Stimulated activated naive CD8-positive, alpha-beta T cell treated with anti-CD3 and anti-CD28 coated beads, Interleukin-15, amount 100 ng/mL, for 72 hours (primary cell): ENCODE data around the gene MAL.

Source experiments
- ATAC-seq: fragments of 150-1000 bp; cut with Tn5 transposase; 2 replicates; pipeline ENCODE4 v1.10.0; 2021; ENCODE audit warnings: mild to moderate bottlenecking, moderate library complexity
- DNase-seq, 2 donors: peaks; one replicate each; pipeline ENCODE4 v3.0.0; 2021 to 2022
- H3K27ac Mint-ChIP-seq, 2 donors: one replicate each; pipeline ENCODE4 v1.8.0; 2022; ENCODE audit warnings: mild to moderate bottlenecking in 2 of 2, mixed read lengths in 2 of 2, moderate library complexity in 2 of 2
- H3K27me3 Mint-ChIP-seq: one replicate; pipeline ENCODE4 v1.8.0; 2022; ENCODE audit warnings: mixed read lengths
- H3K4me1 Mint-ChIP-seq: one replicate; pipeline ENCODE4 v1.8.0; 2022; ENCODE audit warnings: mild to moderate bottlenecking, mixed read lengths
- H3K4me3 Mint-ChIP-seq, 2 donors: one replicate each; pipeline ENCODE4 v1.8.0; 2022; ENCODE audit warnings: mild to moderate bottlenecking in 2 of 2, mixed read lengths in 2 of 2, moderate library complexity in 1 of 2
- H3K9me3 Mint-ChIP-seq, 2 donors: one replicate each; pipeline ENCODE4 v1.8.0; 2022; ENCODE audit warnings: mixed read lengths in 2 of 2

The MAL gene

DNA sequence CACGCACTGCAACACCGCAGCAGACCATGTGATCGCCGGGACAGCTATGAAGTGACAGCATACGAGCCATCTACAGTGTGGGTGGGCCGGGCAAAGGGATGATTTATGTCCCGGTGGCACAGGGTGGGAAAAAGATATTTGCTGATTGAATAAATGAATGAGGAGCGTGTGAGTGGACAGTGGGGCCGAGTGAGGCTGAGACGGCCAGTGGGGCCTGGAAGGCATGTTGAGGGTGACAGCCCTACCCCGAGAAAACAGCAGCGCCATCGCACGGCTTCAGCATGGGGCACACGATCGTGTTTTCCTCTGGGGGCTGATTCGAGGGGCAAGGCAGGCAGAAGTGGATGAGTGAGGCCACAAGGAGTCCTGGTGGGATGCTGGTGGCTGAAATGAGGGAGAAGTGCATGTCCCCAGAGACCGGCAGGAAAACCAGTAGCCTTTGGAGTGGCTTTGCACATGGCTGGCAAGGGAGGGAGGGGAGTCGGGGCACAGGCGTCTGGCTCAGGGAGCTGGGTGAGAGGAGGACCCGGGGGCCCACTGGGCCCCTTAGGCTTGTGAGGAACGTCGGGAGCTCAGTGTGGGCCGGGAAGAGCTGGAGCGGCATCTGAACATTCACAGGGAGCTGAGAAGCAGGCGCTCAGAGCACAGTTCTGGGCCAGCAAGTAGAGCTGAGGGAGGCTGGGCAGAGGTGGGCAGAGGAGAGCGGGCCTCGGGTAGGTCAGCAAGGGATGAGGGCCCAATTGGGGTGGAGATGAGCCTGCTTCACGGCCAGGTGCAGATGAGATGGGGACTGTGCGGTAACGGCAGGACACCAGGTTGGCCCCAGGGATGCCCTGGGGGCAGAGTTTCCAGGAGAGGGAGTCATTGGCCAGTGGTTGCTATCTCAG is 32.1 kb upstream of the MAL start:
- H3K27ac Mint-ChIP-seq: no peak overlapping the region

GRCh38 chr2:94994063-94994913 is 31.2 kb upstream of the MAL start:
- DNase-seq (no peak), ATAC-seq (peak; percentile 31)
- Mint-ChIP-seq H3K9me3 (no peaks in the 10 kb centered on the region), H3K27me3 (peaks cover 60% of the 10 kb centered on the region), H3K4me3 (no peak overlapping the region), H3K4me1 (no peaks in the 10 kb centered on the region), H3K27ac (peak overlapping the region in 1 of 2 donors; percentile 14)

More for the DNA sequence above, 32.1 kb upstream of the MAL start:
- Mint-ChIP-seq H3K4me3 (no peak overlapping the region), H3K4me1 (no peaks in the 10 kb centered on the region), H3K9me3 (no peaks in the 10 kb centered on the region), H3K27me3 (peaks cover 51% of the 10 kb centered on the region)
- ATAC-seq (peak; percentile 26), DNase-seq (no peak)

GRCh38 chr2:94994914-94995552 is 30.5 kb upstream of the MAL start:
- Mint-ChIP-seq H3K4me1 (no peaks in the 10 kb centered on the region), H3K27me3 (peaks cover 67% of the 10 kb centered on the region), H3K27ac (peak overlapping the region in 1 of 2 donors; percentile 48), H3K4me3 (no peak overlapping the region), H3K9me3 (no peaks in the 10 kb centered on the region)
- peak; percentile 12 for ATAC-seq
- DNase-seq: no peak

DNA sequence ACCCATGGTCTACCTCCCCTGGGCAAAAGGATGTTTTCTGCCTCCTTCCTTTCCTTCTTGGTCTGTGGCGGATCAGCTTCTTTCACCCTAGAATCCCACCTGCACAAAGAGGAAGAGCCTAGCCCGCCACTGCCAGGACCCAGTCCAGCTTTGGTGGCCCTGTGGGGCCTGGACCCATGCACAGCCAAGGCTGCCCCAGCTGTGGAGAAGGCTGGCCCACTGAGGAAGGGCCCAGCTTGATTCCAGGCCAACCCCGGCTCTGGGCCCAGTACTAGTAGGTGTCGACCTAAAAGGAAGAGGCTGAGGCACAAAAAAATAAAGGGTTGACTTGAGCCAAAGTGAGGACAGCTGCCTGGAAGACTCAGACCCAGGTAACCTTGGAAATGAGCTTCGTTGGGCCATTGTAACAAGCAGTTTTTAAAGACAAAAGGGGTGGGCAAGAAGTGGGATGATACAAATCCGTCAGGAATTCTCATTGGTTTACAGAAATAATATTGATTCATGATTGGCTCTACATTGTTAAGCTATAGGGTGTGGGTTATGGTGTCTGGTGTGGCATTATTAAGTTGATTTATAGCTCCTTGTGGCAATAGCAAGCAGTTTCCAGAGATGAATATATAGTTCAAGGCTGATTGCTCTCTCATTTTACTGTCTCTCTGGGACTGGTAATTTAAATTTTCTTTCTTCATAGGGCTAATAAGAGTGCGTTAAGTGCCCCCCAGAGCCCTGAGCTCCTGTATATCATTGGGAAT is 29.8 kb upstream of the MAL start:
- H3K27me3 Mint-ChIP-seq: peaks cover 71% of the 10 kb centered on the region
- no peaks in the 10 kb centered on the region for H3K9me3 Mint-ChIP-seq
- H3K27ac Mint-ChIP-seq: peak overlapping the region in 1 of 2 donors; percentile 48
- DNase-seq (no peak), ATAC-seq (no peak)
- H3K4me1 Mint-ChIP-seq: no peaks in the 10 kb centered on the region
- no peak overlapping the region for H3K4me3 Mint-ChIP-seq

GRCh38 chr2:94996305-94997100 is 29.0 kb upstream of the MAL start:
- Mint-ChIP-seq H3K9me3 (no peaks in the 10 kb centered on the region), H3K27me3 (peaks cover 71% of the 10 kb centered on the region), H3K4me3 (no peak overlapping the region), H3K27ac (no peak overlapping the region), H3K4me1 (no peaks in the 10 kb centered on the region)
- DNase-seq: no peak
- no peak for ATAC-seq

GRCh38 chr2:94997981-94998930 is 27.3 kb upstream of the MAL start:
- ATAC-seq (peak; percentile 35), DNase-seq (no peak)
- Mint-ChIP-seq H3K27me3 (peaks cover 68% of the 10 kb centered on the region), H3K4me1 (no peaks in the 10 kb centered on the region), H3K27ac (no peak overlapping the region), H3K4me3 (peak overlapping the region in 1 of 2 donors; percentile 31), H3K9me3 (no peaks in the 10 kb centered on the region)

- H3K4me3 Mint-ChIP-seq: no peak overlapping the region
- DNase-seq: no peak
- H3K27ac Mint-ChIP-seq: peak overlapping the region in 1 of 2 donors; percentile 33
- H3K27me3 Mint-ChIP-seq: peaks cover 60% of the 10 kb centered on the region
- no peak for ATAC-seq
- peaks cover 4% of the 10 kb centered on the region for H3K4me1 Mint-ChIP-seq
- H3K9me3 Mint-ChIP-seq: no peaks in the 10 kb centered on the region
Measured at GRCh38 chr2:94999431-94999883, 26.1 kb upstream of the MAL start.

- Mint-ChIP-seq H3K4me1 (peaks cover 8% of the 10 kb centered on the region), H3K4me3 (no peak overlapping the region), H3K27me3 (peaks cover 48% of the 10 kb centered on the region), H3K9me3 (no peaks in the 10 kb centered on the region), H3K27ac (peak overlapping the region in 1 of 2 donors; percentile 51)
- no peak for DNase-seq
- ATAC-seq: no peak
Measured at GRCh38 chr2:95001051-95001562, 24.4 kb upstream of the MAL start.

DNA sequence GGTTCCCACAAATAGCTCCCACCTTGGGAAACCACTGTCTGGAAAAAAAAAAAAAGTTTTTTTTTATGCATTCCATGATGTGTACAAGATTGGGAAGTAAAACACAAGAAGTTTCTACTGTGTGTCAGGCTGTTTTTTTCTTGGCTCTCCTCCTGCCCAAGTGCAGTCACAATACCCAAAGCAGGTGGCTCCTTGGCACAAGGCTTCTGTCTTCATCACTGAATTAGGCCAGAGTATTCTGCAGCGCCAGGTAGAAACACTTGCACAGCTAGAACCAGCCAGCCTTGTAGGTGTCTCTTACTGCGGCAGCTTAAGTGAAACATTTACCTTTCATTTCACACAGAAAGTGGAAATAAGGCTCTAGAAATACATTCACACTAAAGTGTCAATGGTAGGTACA is 23.8 kb upstream of the MAL start:
- H3K27ac Mint-ChIP-seq: peak overlapping the region in 1 of 2 donors; percentile 51
- ATAC-seq (no peak), DNase-seq (no peak)
- H3K27me3 Mint-ChIP-seq: peaks cover 42% of the 10 kb centered on the region
- H3K4me1 Mint-ChIP-seq: peaks cover 8% of the 10 kb centered on the region
- no peaks in the 10 kb centered on the region for H3K9me3 Mint-ChIP-seq
- no peak overlapping the region for H3K4me3 Mint-ChIP-seq

DNA sequence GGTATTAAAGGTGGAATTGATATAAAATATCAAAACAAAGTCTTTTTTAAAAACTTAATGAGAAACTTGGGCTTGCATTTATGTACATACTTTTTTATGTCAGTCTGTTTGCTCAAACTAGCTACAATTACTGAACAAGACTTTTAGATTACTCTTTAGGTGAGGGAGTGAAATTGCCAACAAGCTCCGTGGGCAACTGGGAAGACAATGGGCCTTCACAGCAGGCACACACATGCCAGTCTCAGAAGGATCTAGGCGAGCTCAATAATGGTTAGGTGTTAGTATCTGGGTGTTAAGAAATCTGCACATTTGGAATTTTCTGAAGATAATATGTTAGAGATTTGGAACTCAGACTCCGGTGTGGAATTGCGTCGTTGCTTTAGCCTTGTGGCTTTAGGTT is 23.0 kb upstream of the MAL start:
- Mint-ChIP-seq H3K9me3 (no peaks in the 10 kb centered on the region), H3K4me3 (no peak overlapping the region), H3K4me1 (peaks cover 11% of the 10 kb centered on the region), H3K27ac (no peak overlapping the region), H3K27me3 (peaks cover 38% of the 10 kb centered on the region)
- no peak for DNase-seq
- ATAC-seq: no peak

DNA sequence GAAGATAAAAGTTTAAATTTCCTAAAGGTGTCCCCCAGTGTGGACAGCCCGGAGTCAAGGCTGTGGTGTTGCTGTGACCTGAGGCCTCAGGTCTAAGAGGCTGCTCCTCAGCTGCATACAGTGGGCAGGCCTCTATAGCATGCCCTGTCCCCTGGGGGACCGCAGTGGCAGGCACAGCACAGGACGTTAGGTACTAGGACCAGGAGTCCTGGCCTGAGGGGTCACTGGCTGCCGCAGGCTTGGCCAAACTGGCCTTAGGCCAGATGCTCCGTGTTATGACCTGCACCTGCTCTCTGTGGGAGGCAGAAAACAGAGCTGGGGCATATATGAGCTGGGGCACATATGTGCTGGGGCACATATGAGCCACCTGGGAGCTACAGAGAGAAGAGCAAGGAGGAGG is 21.2 kb upstream of the MAL start:
- Mint-ChIP-seq H3K9me3 (no peaks in the 10 kb centered on the region), H3K27ac (peak overlapping the region in 1 of 2 donors; percentile 43), H3K4me3 (no peak overlapping the region), H3K27me3 (peaks cover 31% of the 10 kb centered on the region), H3K4me1 (peaks cover 19% of the 10 kb centered on the region)
- ATAC-seq (peak; percentile 31), DNase-seq (no peak)

GRCh38 chr2:95004711-95005110 is 20.8 kb upstream of the MAL start:
- Mint-ChIP-seq H3K27me3 (peaks cover 27% of the 10 kb centered on the region), H3K27ac (peak overlapping the region in 1 of 2 donors; percentile 43), H3K4me1 (peaks cover 19% of the 10 kb centered on the region), H3K4me3 (no peak overlapping the region), H3K9me3 (no peaks in the 10 kb centered on the region)
- ATAC-seq (peak; percentile 55), DNase-seq (no peak)

DNA sequence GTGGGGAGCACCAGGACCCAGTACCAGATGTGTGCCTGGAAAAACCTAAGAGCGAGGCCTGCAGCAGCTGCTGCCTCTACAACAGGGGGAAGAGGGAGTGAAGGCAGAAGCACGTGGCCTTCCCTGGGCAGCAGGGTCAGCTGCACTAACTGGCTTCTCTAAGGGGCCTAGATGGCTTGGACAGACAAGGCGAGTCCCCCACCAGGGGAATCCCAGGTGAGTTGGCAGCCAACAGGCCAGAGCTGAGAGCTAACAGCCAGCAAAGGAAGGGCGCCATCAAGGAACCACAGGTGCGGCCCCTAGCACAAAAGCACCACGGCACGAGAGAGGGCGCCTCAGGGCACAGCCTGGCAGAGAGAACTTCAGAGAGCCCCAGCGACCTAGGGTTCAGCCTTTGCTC is 19.8 kb upstream of the MAL start:
- DNase-seq: no peak
- Mint-ChIP-seq H3K4me1 (peaks cover 19% of the 10 kb centered on the region), H3K9me3 (no peaks in the 10 kb centered on the region), H3K27ac (no peak overlapping the region), H3K4me3 (no peak overlapping the region), H3K27me3 (peaks cover 20% of the 10 kb centered on the region)
- no peak for ATAC-seq
